MM.1S (cell line): ENCODE measurements around the gene GDPD5.

Experiments
- DNase-seq: peaks from one replicate; pipeline ENCODE4 v3.0.0-alpha.2; 2015
- H2AFZ ChIP-seq: fragments of 300-600 bp; sonication (generic); 2 replicates; pipeline ENCODE4 v1.6.0; 2016; ENCODE audit warnings: antibody characterized with exemption, low read length
- H3F3A ChIP-seq: fragments of 300-600 bp; sonication (generic); 2 replicates; pipeline ENCODE4 v1.6.1; 2016; ENCODE audit warnings: mild to moderate bottlenecking, antibody characterized with exemption, low read length, moderate library complexity, mixed read lengths; ENCODE audit not compliant: insufficient read depth
- H3K27ac ChIP-seq: fragments of 300-600 bp; sonication (generic); 2 replicates; pipeline ENCODE4 v1.5.1; 2016; ENCODE audit warnings: mild to moderate bottlenecking, low read length
- H3K27me3 ChIP-seq: fragments of 300-600 bp; sonication (generic); replicated peaks from 2 replicates; pipeline ENCODE4 v1.6.0; 2016; ENCODE audit warnings: low read length; ENCODE audit not compliant: insufficient read depth
- H3K36me3 ChIP-seq: fragments of 300-600 bp; sonication (generic); replicated peaks from 2 replicates; pipeline ENCODE4 v1.6.1; 2016; ENCODE audit warnings: mild to moderate bottlenecking, low read length, mixed read lengths; ENCODE audit not compliant: insufficient read depth
- H3K4me1 ChIP-seq: fragments of 300-600 bp; sonication (generic); 2 replicates; pipeline ENCODE4 v1.6.1; 2016; ENCODE audit warnings: low read length, mixed read lengths
- H3K4me2 ChIP-seq: fragments of 300-600 bp; sonication (generic); 2 replicates; pipeline ENCODE4 v1.6.0; 2016; ENCODE audit warnings: low read depth, low read length
- H3K4me3 ChIP-seq: fragments of 300-600 bp; sonication (generic); 2 replicates; pipeline ENCODE4 v1.5.1; 2016; ENCODE audit warnings: low read length, mixed read lengths
- H3K79me2 ChIP-seq: fragments of 300-600 bp; sonication (generic); 2 replicates; pipeline ENCODE4 v1.6.1; 2016; ENCODE audit warnings: mixed run types, low read length, mixed read lengths
- H3K9ac ChIP-seq: fragments of 300-600 bp; sonication (generic); 2 replicates; pipeline ENCODE4 v1.6.1; 2016; ENCODE audit warnings: low read length, mixed read lengths
- H3K9me2 ChIP-seq: fragments of 300-600 bp; sonication (generic); replicated peaks from 2 replicates; pipeline ENCODE4 v1.6.1; 2016; ENCODE audit warnings: mild to moderate bottlenecking, low read length, mixed read lengths; ENCODE audit not compliant: insufficient read depth
- H3K9me3 ChIP-seq: fragments of 300-600 bp; sonication (generic); replicated peaks from 2 replicates; pipeline ENCODE4 v1.6.1; 2016; ENCODE audit warnings: mild to moderate bottlenecking, low read length, mixed read lengths; ENCODE audit not compliant: insufficient read depth
- H4K20me1 ChIP-seq: fragments of 300-600 bp; sonication (generic); 2 replicates; pipeline ENCODE4 v1.6.1; 2016; ENCODE audit warnings: mild to moderate bottlenecking, low read length, moderate library complexity, mixed read lengths; ENCODE audit not compliant: insufficient read depth
- CTCF ChIP-seq: fragments of 300-600 bp; sonication (generic); IDR thresholded peaks from 2 replicates; pipeline ENCODE4 v1.5.1; 2016; ENCODE audit warnings: antibody characterized with exemption, low read length, mixed read lengths
- EZH2 ChIP-seq: fragments of 300-600 bp; sonication (generic); optimal IDR thresholded peaks from 2 replicates; pipeline ENCODE3; 2017; ENCODE audit warnings: low read depth, mild to moderate bottlenecking, antibody characterized with exemption, low read length, mixed read lengths
- EZH2phosphoT487 ChIP-seq: fragments of 300-600 bp; sonication (generic); IDR thresholded peaks from 2 replicates; pipeline ENCODE4 v1.6.1; 2018; ENCODE audit warnings: antibody characterized with exemption, low read length

The GDPD5 gene

DNA sequence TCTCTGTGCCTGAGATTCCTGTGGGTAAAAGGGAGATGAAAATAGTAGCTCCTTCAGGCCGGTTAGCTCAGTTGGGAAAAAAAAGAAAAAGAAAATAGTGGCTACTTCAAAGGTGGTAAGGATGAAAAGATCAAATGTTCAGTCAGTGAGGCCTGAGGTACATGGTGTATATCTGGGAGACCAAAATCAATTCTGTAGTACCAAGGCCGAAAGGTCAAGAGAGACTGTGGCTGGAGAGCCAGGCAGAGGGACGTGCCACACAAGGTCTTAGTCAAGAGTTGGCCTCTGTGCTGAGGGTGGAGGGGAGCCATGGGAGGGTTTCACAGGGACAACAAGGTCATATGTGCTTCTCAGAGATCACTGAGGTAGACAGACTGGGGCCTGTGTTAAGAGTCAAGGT lies 4.8 kb upstream of the GDPD5 start:
- Histone ChIP-seq H3K9me3 (no peaks in the 10 kb centered on the region), H3K9me2 (no peaks in the 10 kb centered on the region), H3K9ac (no peak overlapping the region), H3K79me2 (no peaks in the 10 kb centered on the region), H3K27me3 (peaks cover 49% of the 10 kb centered on the region), H3K27ac (no peak overlapping the region), H3F3A (no peaks in the 10 kb centered on the region), H3K4me2 (no peak overlapping the region), H3K4me3 (no peak overlapping the region), H3K4me1 (no peaks in the 10 kb centered on the region), H3K36me3 (no peaks in the 10 kb centered on the region), H4K20me1 (no peaks in the 10 kb centered on the region), H2AFZ (no peak overlapping the region)
- TF ChIP-seq EZH2 (no peak), CTCF (no peak), EZH2phosphoT487 (no peak)
- no peak for DNase-seq

DNA sequence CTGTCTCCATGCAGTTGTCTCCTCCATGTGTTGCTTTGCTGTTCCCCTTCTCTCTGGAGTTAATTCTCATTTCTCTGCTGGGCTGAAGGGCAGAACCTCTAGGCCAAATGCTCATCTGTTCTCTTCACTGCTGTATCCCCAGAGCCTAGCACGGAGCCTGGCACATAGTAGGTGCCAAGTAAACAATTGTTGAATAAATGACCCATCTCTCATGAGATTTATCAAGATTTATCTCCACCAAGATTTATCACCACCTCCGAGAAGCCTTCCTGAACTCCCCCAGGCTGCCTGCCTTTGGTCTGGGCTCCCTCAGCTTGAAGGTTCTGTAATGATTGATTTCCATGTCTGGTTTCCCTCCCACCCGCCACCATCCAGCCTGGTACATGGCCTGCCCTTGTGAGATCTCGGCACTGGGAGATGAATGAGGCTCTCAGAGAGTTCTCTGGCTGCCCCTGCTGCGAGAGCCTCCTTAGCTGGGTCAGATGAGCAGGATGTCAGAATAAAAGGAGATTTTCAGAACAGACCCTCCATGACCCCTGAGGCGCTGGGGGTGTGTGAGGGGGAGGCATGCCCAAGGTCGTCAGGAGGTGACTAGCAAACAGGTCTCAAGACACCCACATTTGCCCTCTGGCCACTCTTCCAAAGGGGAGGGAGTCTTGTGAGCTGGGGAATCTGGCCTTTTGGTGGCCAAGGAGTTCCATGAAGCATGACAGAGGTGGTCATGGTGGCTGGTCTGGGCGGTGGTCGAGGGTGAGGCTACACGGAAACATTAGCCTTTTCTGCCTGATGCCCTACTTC lies 2.4 kb upstream of the GDPD5 start:
- Histone ChIP-seq H3K9ac (no peak overlapping the region), H3K36me3 (no peaks in the 10 kb centered on the region), H3K9me2 (no peaks in the 10 kb centered on the region), H4K20me1 (no peaks in the 10 kb centered on the region), H3K4me1 (no peaks in the 10 kb centered on the region), H3K27ac (no peak overlapping the region), H2AFZ (no peak overlapping the region), H3K79me2 (no peaks in the 10 kb centered on the region), H3K4me3 (no peak overlapping the region), H3K9me3 (no peaks in the 10 kb centered on the region), H3F3A (no peaks in the 10 kb centered on the region), H3K4me2 (no peak overlapping the region), H3K27me3 (peaks cover 71% of the 10 kb centered on the region)
- no peak for TF ChIP-seq EZH2phosphoT487
- no peak for TF ChIP-seq EZH2
- no peak for TF ChIP-seq CTCF
- DNase-seq = no peak

GRCh38 chr11:75527130-75527529 lies 1.4 kb upstream of the GDPD5 start:
- TF ChIP-seq CTCF = no peak
- Histone ChIP-seq H3K9me2 (no peaks in the 10 kb centered on the region), H3K79me2 (no peaks in the 10 kb centered on the region), H3K9me3 (no peaks in the 10 kb centered on the region), H3K9ac (no peak overlapping the region), H3K36me3 (no peaks in the 10 kb centered on the region), H3K4me1 (no peaks in the 10 kb centered on the region), H3F3A (no peaks in the 10 kb centered on the region), H3K27ac (no peak overlapping the region), H3K4me3 (no peak overlapping the region), H3K4me2 (no peak overlapping the region), H4K20me1 (no peaks in the 10 kb centered on the region), H3K27me3 (peaks cover 74% of the 10 kb centered on the region), H2AFZ (no peak overlapping the region)
- no peak for DNase-seq
